A673 (cell line): ENCODE data around the gene EHD4. TPM values are rescaled to one million over a fixed set of nuclear protein-coding genes. Genes with fewer than 3 reads are reported as not detected.

Source experiments
- BruUV-seq: library from RNA; stranded (reverse); fragments of 400-500 nt; replicated peaks from 2 replicates; lab custom pipeline; 2021; lab: Mats Ljungman, UMichigan
- CTCF ChIA-PET: fragments of 300-600 bp; sonication (Branson Sonifier 250); formaldehyde crosslinking; loops from one replicate; lab custom pipeline; 2022; ENCODE audit warnings: antibody characterized with exemption; lab: Charles Lee
- POLR2A ChIA-PET: fragments of 300-600 bp; sonication (Branson Sonifier 250); formaldehyde crosslinking; loops from one replicate; lab custom pipeline; 2022; ENCODE audit warnings: antibody characterized with exemption; ENCODE audit not compliant: low non-redundant PET; lab: Charles Lee
- DNase-seq: peaks from one replicate; pipeline ENCODE4 v3.0.0-alpha.2; 2015; ENCODE audit warnings: low spot score
- H3K27ac ChIP-seq: fragments of 200-600 bp; sonication (generic); 2 replicates; pipeline ENCODE4 v1.5.1; 2016; ENCODE audit warnings: mixed run types, low read depth, mild to moderate bottlenecking, mixed read lengths, antibody characterized with exemption, low read length; ENCODE audit not compliant: poor library complexity, severe bottlenecking
- H3K27me3 ChIP-seq: fragments of 200-600 bp; sonication (generic); replicated peaks from 2 replicates; pipeline ENCODE4 v1.6.1; 2017; ENCODE audit warnings: mixed run types, low read depth, mild to moderate bottlenecking, mixed read lengths, antibody characterized with exemption, low read length; ENCODE audit not compliant: insufficient read depth, poor library complexity
- H3K36me3 ChIP-seq: fragments of 200-600 bp; sonication (generic); 2 replicates; pipeline ENCODE4 v1.6.1; 2016; ENCODE audit warnings: mixed run types, mild to moderate bottlenecking, mixed read lengths, antibody characterized with exemption, low read length; ENCODE audit not compliant: insufficient read depth, poor library complexity, severe bottlenecking
- H3K4me1 ChIP-seq: fragments of 200-600 bp; sonication (generic); 2 replicates; pipeline ENCODE4 v1.6.1; 2017; ENCODE audit warnings: mixed run types, mild to moderate bottlenecking, mixed read lengths, antibody characterized with exemption, low read length; ENCODE audit not compliant: insufficient read depth, poor library complexity, severe bottlenecking
- H3K4me3 ChIP-seq: fragments of 200-600 bp; sonication (generic); 2 replicates; pipeline ENCODE4 v1.5.1; 2016; ENCODE audit warnings: low read depth, mixed run types, mild to moderate bottlenecking, mixed read lengths, low read length; ENCODE audit not compliant: poor library complexity, severe bottlenecking
- H3K9me3 ChIP-seq: fragments of 200-600 bp; sonication (generic); 2 replicates; pipeline ENCODE4 v1.6.1; 2016; ENCODE audit warnings: mixed run types, low read depth, mild to moderate bottlenecking, mixed read lengths, antibody characterized with exemption, low read length; ENCODE audit not compliant: poor library complexity, severe bottlenecking
- CTCF ChIP-seq: fragments of 300-800, 200-600 bp; sonication (generic); conservative IDR thresholded peaks from 2 replicates; pipeline ENCODE4 v1.5.1; 2017; ENCODE audit warnings: low read depth, mild to moderate bottlenecking, antibody characterized with exemption, low read length, moderate library complexity, mixed read lengths
- EZH2 ChIP-seq: fragments of 200-600 bp; sonication (generic); IDR thresholded peaks from 2 replicates; pipeline ENCODE4 v1.6.1; 2017; ENCODE audit warnings: borderline replicate concordance, low read depth, mild to moderate bottlenecking, mixed read lengths, antibody characterized with exemption, low read length; ENCODE audit not compliant: poor library complexity, severe bottlenecking
- intact Hi-C: fragments of 100-400 bp; cut with micrococcal nuclease; formaldehyde crosslinking; loops from one replicate; pipeline ENCODE4 v1.10.0; 2022; ENCODE audit not compliant: unreplicated experiment
- total RNA-seq: library from RNA; stranded (reverse); gene quantifications from 2 replicates; pipeline ENCODE4 v1.2.3, GENCODE V29; 2021

Gene EHD4
- total RNA-seq, 1 experiment from 2014 or later, result 29.4 TPM

- intact Hi-C loops, result no loop called here
- Histone ChIP-seq H3K27me3 (no peaks in the 10 kb centered on the region), H3K27ac (no peak overlapping the region), H3K4me3 (no peak overlapping the region), H3K4me1 (no peaks in the 10 kb centered on the region), H3K36me3 (peaks cover 9% of the 10 kb centered on the region), H3K9me3 (no peaks in the 10 kb centered on the region)
- no TSS peak for BruUV-seq
- ChIA-PET CTCF (no interaction called here), POLR2A (no interaction called here)
- TF ChIP-seq EZH2 (no peak), CTCF (no peak)
- no peak for DNase-seq
These were observed 121.7 kb downstream of the EHD4 start for GRCh38 chr15:41850482-41851166.

- peaks cover 9% of the 10 kb centered on the region for H3K36me3 ChIP-seq
- no peak overlapping the region for H3K27ac ChIP-seq
- POLR2A ChIA-PET, result no interaction called here
- no peak overlapping the region for H3K4me3 ChIP-seq
- no peaks in the 10 kb centered on the region for H3K4me1 ChIP-seq
- no peaks in the 10 kb centered on the region for H3K27me3 ChIP-seq
- no TSS peak for BruUV-seq
- no peak for DNase-seq
- CTCF ChIA-PET, result no interaction called here
- no peak for TF ChIP-seq CTCF
- TF ChIP-seq EZH2, result no peak
- H3K9me3 ChIP-seq, result no peaks in the 10 kb centered on the region
- intact Hi-C loops, result no loop called here
These were observed 122.5 kb downstream of the EHD4 start for GRCh38 chr15:41849861-41850260.

- BruUV-seq, result no TSS peak
- TF ChIP-seq EZH2, result no peak
- no peak for TF ChIP-seq CTCF
- Histone ChIP-seq H3K27me3 (no peaks in the 10 kb centered on the region), H3K4me1 (no peaks in the 10 kb centered on the region), H3K4me3 (no peak overlapping the region), H3K27ac (no peak overlapping the region), H3K9me3 (no peaks in the 10 kb centered on the region), H3K36me3 (peaks cover 9% of the 10 kb centered on the region)
- POLR2A ChIA-PET, result no interaction called here
- intact Hi-C loops, result no loop called here
- CTCF ChIA-PET, result no interaction called here
- no peak for DNase-seq
These were observed 123.2 kb downstream of the EHD4 start for GRCh38 chr15:41849204-41849603.
